ENCODE results near the gene GJA4. TPM values are rescaled to one million over a fixed set of nuclear protein-coding genes. Genes with fewer than 3 reads are reported as not detected.
"Not testable (repeated sequence)": the region's sequence is repeated elsewhere in the genome, so short reads cannot be mapped to it uniquely, and the experiment has no call there.

The GJA4 gene
- total RNA-seq, 1 experiment from 2014 or later: not detected

DNA sequence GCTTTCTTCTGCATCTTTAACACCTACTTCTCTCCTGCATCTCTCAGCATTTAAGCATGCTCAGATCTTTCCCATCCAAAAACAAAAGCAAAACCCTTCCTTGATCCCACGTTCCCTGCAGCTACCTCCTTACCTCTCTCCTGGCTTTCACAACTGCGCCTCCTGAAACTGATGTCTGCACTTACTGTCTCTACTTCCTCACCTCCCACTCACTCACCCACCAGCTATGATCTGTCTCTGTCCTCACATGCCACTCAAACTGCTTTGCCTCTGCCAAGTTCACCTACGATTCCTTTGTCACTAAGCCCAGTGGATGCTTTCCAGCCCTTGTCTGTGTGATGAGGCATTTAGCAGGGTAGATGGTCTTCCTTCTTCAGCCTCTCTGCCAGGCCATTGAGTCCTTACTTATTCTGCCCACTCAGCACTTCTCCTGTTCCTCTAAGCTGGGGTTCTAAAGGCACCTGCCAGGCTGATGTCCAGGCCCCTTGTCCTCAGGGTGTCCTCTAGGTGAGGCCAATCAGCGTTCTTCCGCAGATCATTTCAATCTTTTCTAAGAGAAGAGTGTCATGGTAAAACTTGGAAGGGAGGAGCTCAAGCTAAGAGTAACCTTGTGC, 21.8 kb upstream of the GJA4 start:
- H3K4me3 ChIP-seq (ENCODE audit: low read depth, low read length): no peak overlapping the region
- intact Hi-C loops (cut with micrococcal nuclease; ENCODE audit: unreplicated experiment): no loop called here

DNA sequence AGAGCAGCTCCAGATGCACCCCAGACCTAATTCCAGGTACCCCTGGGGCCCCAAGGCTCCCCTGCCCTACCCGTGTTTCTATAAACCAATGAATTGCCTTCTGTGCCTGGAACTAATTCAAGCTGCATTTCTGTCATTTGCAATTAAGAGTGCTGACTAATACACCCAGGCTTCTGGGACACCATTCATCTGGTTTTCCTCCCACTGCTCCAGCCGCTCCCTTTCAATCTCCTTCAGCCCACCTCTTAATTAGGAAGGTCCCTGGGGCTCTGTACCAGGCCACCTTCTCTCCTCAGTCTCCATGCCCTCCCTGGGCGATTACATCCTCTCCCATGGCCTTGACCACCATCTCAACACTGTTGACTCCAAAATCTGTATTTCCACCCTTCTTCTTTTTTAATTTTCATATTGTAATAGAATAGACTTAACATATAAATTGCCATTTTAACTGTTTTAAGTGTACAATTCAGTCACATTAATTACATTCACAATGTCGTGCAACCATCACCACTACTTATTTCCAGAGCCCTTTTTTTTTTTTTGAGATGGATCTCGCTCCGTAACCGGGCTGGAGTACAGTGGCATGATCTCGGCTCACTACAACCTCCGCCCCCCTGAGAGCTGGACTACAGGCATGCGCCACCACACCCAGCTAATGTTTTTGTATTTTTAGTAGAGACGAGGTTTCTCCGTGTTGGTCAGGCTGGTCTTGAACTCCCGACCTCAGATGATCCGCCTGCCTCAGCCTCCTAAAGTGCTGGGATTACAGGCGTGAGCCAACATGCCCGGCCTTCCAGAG, 21.0 kb upstream of the GJA4 start:
- Mint-ChIP-seq H3K27me3 (ENCODE audit: insufficient read depth, unreplicated experiment) (no peaks in the 10 kb centered on the region), H3K4me1 (ENCODE audit: low read depth, unreplicated experiment) (no peaks in the 10 kb centered on the region), H3K27ac (ENCODE audit: unreplicated experiment) (no peak overlapping the region), H3K4me3 (ENCODE audit: unreplicated experiment) (no peak overlapping the region), H3K36me3 (ENCODE audit: insufficient read depth, unreplicated experiment) (no peaks in the 10 kb centered on the region), H3K9me3 (ENCODE audit: unreplicated experiment) (no peaks in the 10 kb centered on the region)
- H3K36me3 ChIP-seq (ENCODE audit: control insufficient read depth, insufficient read depth, low read length): no peaks in the 10 kb centered on the region
- H3K27me3 ChIP-seq (replicated peaks; ENCODE audit: control insufficient read depth, insufficient read depth, low read length): no peaks in the 10 kb centered on the region
- no peaks in the 10 kb centered on the region for H3K4me1 ChIP-seq
- TF ChIP-seq, protein P1, sequence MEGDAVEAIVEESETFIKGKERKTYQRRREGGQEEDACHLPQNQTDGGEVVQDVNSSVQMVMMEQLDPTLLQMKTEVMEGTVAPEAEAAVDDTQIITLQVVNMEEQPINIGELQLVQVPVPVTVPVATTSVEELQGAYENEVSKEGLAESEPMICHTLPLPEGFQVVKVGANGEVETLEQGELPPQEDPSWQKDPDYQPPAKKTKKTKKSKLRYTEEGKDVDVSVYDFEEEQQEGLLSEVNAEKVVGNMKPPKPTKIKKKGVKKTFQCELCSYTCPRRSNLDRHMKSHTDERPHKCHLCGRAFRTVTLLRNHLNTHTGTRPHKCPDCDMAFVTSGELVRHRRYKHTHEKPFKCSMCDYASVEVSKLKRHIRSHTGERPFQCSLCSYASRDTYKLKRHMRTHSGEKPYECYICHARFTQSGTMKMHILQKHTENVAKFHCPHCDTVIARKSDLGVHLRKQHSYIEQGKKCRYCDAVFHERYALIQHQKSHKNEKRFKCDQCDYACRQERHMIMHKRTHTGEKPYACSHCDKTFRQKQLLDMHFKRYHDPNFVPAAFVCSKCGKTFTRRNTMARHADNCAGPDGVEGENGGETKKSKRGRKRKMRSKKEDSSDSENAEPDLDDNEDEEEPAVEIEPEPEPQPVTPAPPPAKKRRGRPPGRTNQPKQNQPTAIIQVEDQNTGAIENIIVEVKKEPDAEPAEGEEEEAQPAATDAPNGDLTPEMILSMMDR (IDR thresholded peaks at IDR 0.05; ENCODE audit: insufficient read depth in 1 of 2, low read depth in 1 of 2, low read length in 1 of 2, severe bottlenecking in 1 of 2, unreplicated experiment in 1 of 2): no peak
- BruUV-seq (replicated peaks): no TSS peak
- CTCF ChIA-PET: no interaction called here
- intact Hi-C loops (cut with micrococcal nuclease; ENCODE audit: unreplicated experiment): no loop called here
- no peaks in the 10 kb centered on the region for H3K9me3 ChIP-seq
- DNase-seq: no peak
- POLR2A ChIA-PET: no interaction called here
- H3K4me3 ChIP-seq (ENCODE audit: low read depth, low read length): no peak overlapping the region

More for the DNA sequence above, 21.8 kb upstream of the GJA4 start:
- Mint-ChIP-seq H3K27ac (ENCODE audit: unreplicated experiment) (no peak overlapping the region), H3K27me3 (ENCODE audit: insufficient read depth, unreplicated experiment) (no peaks in the 10 kb centered on the region), H3K4me3 (ENCODE audit: unreplicated experiment) (no peak overlapping the region), H3K4me1 (ENCODE audit: low read depth, unreplicated experiment) (no peaks in the 10 kb centered on the region), H3K36me3 (ENCODE audit: insufficient read depth, unreplicated experiment) (no peaks in the 10 kb centered on the region), H3K9me3 (ENCODE audit: unreplicated experiment) (no peaks in the 10 kb centered on the region)
- ChIA-PET POLR2A (no interaction called here), CTCF (no interaction called here)
- Histone ChIP-seq H3K4me1 (no peaks in the 10 kb centered on the region), H3K36me3 (ENCODE audit: control insufficient read depth, insufficient read depth, low read length) (no peaks in the 10 kb centered on the region), H3K9me3 (no peaks in the 10 kb centered on the region), H3K27me3 (replicated peaks; ENCODE audit: control insufficient read depth, insufficient read depth, low read length) (no peaks in the 10 kb centered on the region)
- no peak for DNase-seq
- TF ChIP-seq, protein P1 (IDR thresholded peaks at IDR 0.05; ENCODE audit: insufficient read depth in 1 of 2, low read depth in 1 of 2, low read length in 1 of 2, severe bottlenecking in 1 of 2, unreplicated experiment in 1 of 2): no peak
- BruUV-seq (replicated peaks): no TSS peak

DNA sequence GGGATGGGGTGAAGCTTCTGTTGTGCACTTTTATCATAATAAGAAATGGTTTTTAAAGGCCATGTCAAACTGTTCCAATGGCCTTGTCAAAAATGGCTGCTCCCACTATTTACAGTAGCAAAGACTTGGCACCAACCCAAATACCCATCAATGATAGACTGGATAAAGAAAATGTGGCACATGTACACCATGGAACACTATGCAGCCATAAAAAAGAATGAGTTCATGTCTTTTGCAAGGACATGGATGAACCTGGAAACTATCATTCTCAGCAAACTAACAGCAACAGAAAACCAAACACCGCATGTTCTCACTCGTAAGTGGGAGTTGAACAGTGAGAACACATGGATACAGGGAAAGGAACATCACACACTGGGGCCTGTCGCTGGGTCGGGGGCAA, 19.7 kb upstream of the GJA4 start:
- H3K4me1 Mint-ChIP-seq (ENCODE audit: low read depth, unreplicated experiment); H3K9me3 ChIP-seq; H3K27me3 Mint-ChIP-seq (ENCODE audit: insufficient read depth, unreplicated experiment); H3K4me3 Mint-ChIP-seq (ENCODE audit: unreplicated experiment); H3K27ac Mint-ChIP-seq (ENCODE audit: unreplicated experiment); intact Hi-C loops (cut with micrococcal nuclease; ENCODE audit: unreplicated experiment); H3K4me1 ChIP-seq; H3K27me3 ChIP-seq (replicated peaks; ENCODE audit: control insufficient read depth, insufficient read depth, low read length); CTCF ChIA-PET; DNase-seq; BruUV-seq (replicated peaks); H3K36me3 Mint-ChIP-seq (ENCODE audit: insufficient read depth, unreplicated experiment); POLR2A ChIA-PET; H3K4me3 ChIP-seq (ENCODE audit: low read depth, low read length); H3K36me3 ChIP-seq (ENCODE audit: control insufficient read depth, insufficient read depth, low read length); H3K9me3 Mint-ChIP-seq (ENCODE audit: unreplicated experiment): not testable (repeated sequence)

Data from Caco-2 (cell line).